Mesenchymal stem cell (in vitro differentiated cells and primary cell): ENCODE data around the gene ZNF44.

Experiments
- DNase-seq: peaks from one replicate; pipeline ENCODE4 v3.0.0-alpha.2; 2013
- H2AFZ ChIP-seq: one replicate; pipeline ENCODE4 v1.6.1; 2013; ENCODE audit warnings: low read depth, mild to moderate bottlenecking, control low read depth, inconsistent platforms, low read length, moderate library complexity
- H2AK5ac ChIP-seq: 2 replicates; pipeline ENCODE4 v1.6.1; 2013; ENCODE audit warnings: low read length, moderate library complexity, mild to moderate bottlenecking, inconsistent platforms; ENCODE audit not compliant: severe bottlenecking
- H2BK120ac ChIP-seq: one replicate; pipeline ENCODE4 v1.6.1; 2013; ENCODE audit warnings: low read depth, mild to moderate bottlenecking, inconsistent platforms, low read length, moderate library complexity
- H2BK12ac ChIP-seq, 2 experiments: one replicate each; pipeline ENCODE4 v1.6.1; 2013; ENCODE audit warnings: inconsistent platforms in 2 of 2, low read length in 2 of 2, mild to moderate bottlenecking in 2 of 2, moderate library complexity in 2 of 2, control low read depth in 1 of 2
- H2BK15ac ChIP-seq: one replicate; pipeline ENCODE4 v1.6.1; 2013; ENCODE audit warnings: mild to moderate bottlenecking, low read depth, inconsistent platforms; ENCODE audit not compliant: poor library complexity, severe bottlenecking
- H2BK5ac ChIP-seq: 2 replicates; pipeline ENCODE4 v1.6.1; 2013; ENCODE audit warnings: low read depth, mild to moderate bottlenecking, low read length, control low read depth, inconsistent platforms; ENCODE audit not compliant: poor library complexity, severe bottlenecking
- H3K14ac ChIP-seq, 2 experiments: one replicate each; pipeline ENCODE4 v1.6.1; 2013; ENCODE audit warnings: inconsistent platforms in 2 of 2, low read length in 2 of 2, control low read depth in 1 of 2, mild to moderate bottlenecking in 1 of 2, moderate library complexity in 1 of 2
- H3K18ac ChIP-seq, 2 experiments: one replicate each; pipeline ENCODE4 v1.6.1; 2013; ENCODE audit warnings: inconsistent platforms in 2 of 2, low read length in 2 of 2, control low read depth in 1 of 2, low read depth in 1 of 2, mild to moderate bottlenecking in 1 of 2
- H3K23ac ChIP-seq, 2 experiments: one replicate each; pipeline ENCODE4 v1.6.1; 2013; ENCODE audit warnings: inconsistent platforms in 2 of 2, low read length in 2 of 2, mild to moderate bottlenecking in 2 of 2, moderate library complexity in 2 of 2, control low read depth in 1 of 2
- H3K27ac ChIP-seq: 2 replicates; pipeline ENCODE4 v1.5.1; 2013; ENCODE audit warnings: mild to moderate bottlenecking, moderate library complexity, low read length, control low read depth, inconsistent platforms; ENCODE audit not compliant: poor library complexity, severe bottlenecking
- H3K27me3 ChIP-seq, 2 experiments: 2 replicates each; pipeline versions ENCODE4 v1.6.1 to v1.7.0; 2013; ENCODE audit warnings: low read length in 2 of 2, mild to moderate bottlenecking in 2 of 2, moderate library complexity in 2 of 2, control low read depth in 1 of 2, inconsistent platforms in 1 of 2; ENCODE audit not compliant: control insufficient read depth in 1 of 2, insufficient read depth in 1 of 2
- H3K36me3 ChIP-seq, 2 experiments: 2 replicates each; pipeline versions ENCODE4 v1.6.1 to v1.7.0; 2013; ENCODE audit warnings: low read length in 2 of 2, control low read depth in 1 of 2, inconsistent platforms in 1 of 2, low read depth in 1 of 2, mild to moderate bottlenecking in 1 of 2; ENCODE audit not compliant: insufficient read depth in 2 of 2, control insufficient read depth in 1 of 2
- H3K4ac ChIP-seq, 2 experiments: one replicate each; pipeline ENCODE4 v1.6.1; 2013; ENCODE audit warnings: inconsistent platforms in 2 of 2, low read length in 2 of 2, mild to moderate bottlenecking in 2 of 2, moderate library complexity in 2 of 2, control low read depth in 1 of 2, low read depth in 1 of 2
- H3K4me1 ChIP-seq: 2 replicates; pipeline ENCODE4 v1.6.1; 2013; ENCODE audit warnings: low read depth, low read length, control low read depth; ENCODE audit not compliant: control insufficient read depth, insufficient read depth
- H3K4me2 ChIP-seq: 2 replicates; pipeline ENCODE4 v1.6.1; 2013; ENCODE audit warnings: low read length, mild to moderate bottlenecking, inconsistent platforms; ENCODE audit not compliant: poor library complexity, severe bottlenecking
- H3K4me3 ChIP-seq, 2 experiments: 2 replicates each; pipeline versions ENCODE4 v1.5.1 to v1.7.0; 2013; ENCODE audit warnings: low read length in 2 of 2, mild to moderate bottlenecking in 2 of 2, control low read depth in 1 of 2, low read depth in 1 of 2; ENCODE audit not compliant: insufficient read depth in 1 of 2
- H3K79me1 ChIP-seq: replicated peaks from 2 replicates; pipeline ENCODE4 v1.6.1; 2013; ENCODE audit warnings: mild to moderate bottlenecking, control low read depth, low read length, inconsistent platforms; ENCODE audit not compliant: poor library complexity, severe bottlenecking
- H3K9ac ChIP-seq: 2 replicates; pipeline ENCODE4 v1.7.0; 2013; ENCODE audit warnings: mild to moderate bottlenecking, low read length, moderate library complexity
- H3K9me3 ChIP-seq: 2 replicates; pipeline ENCODE4 v1.7.0; 2013; ENCODE audit warnings: mild to moderate bottlenecking, low read length; ENCODE audit not compliant: control insufficient read depth
- H4K8ac ChIP-seq: one replicate; pipeline ENCODE4 v1.6.1; 2013; ENCODE audit warnings: inconsistent platforms, mild to moderate bottlenecking, low read length, moderate library complexity
- H4K91ac ChIP-seq: one replicate; pipeline ENCODE4 v1.6.1; 2013; ENCODE audit warnings: mild to moderate bottlenecking, low read length, inconsistent platforms
- WGBS: methylation state at CpG from one replicate; pipeline ENCODE4 v1.1.7; 2013; ENCODE audit warnings: mixed read lengths; 5-methylcytosine and 5-hydroxymethylcytosine counted together

ZNF44 gene

GRCh38 chr19:12230751-12231733 is 63.6 kb downstream of the ZNF44 start:
- Histone ChIP-seq H3K9ac (no peak overlapping the region), H2BK120ac (no peak overlapping the region), H2AFZ (no peak overlapping the region), H3K79me1 (no peaks in the 10 kb centered on the region), H3K23ac (no peak overlapping the region), H4K91ac (no peak overlapping the region), H3K9me3 (peaks cover 84% of the 10 kb centered on the region), H3K14ac (no peak overlapping the region), H4K8ac (no peak overlapping the region), H2AK5ac (no peak overlapping the region), H3K18ac (no peak overlapping the region), H3K4ac (no peak overlapping the region), H3K4me1 (no peaks in the 10 kb centered on the region), H2BK15ac (no peak overlapping the region), H2BK12ac (no peak overlapping the region), H3K4me3 (peak overlapping the region in 1 of 2 experiments; percentile 40), H2BK5ac (no peak overlapping the region), H3K4me2 (no peak overlapping the region), H3K36me3 (peaks cover 2 to 33% of the 10 kb centered on the region in 2 experiments), H3K27ac (no peak overlapping the region), H3K27me3 (no peaks in the 10 kb centered on the region)
- DNase-seq: no peak
- WGBS: 75% methylated on average over 4 of the region's 6 CpGs

GRCh38 chr19:12229990-12230389 is 64.7 kb downstream of the ZNF44 start:
- H3K18ac ChIP-seq: no peak overlapping the region
- H3K4me1 ChIP-seq: no peaks in the 10 kb centered on the region
- peak overlapping the region in 1 of 2 experiments; percentile 40 for H3K4me3 ChIP-seq
- no peak overlapping the region for H3K9ac ChIP-seq
- no peak overlapping the region for H4K8ac ChIP-seq
- H2BK15ac ChIP-seq: no peak overlapping the region
- H3K23ac ChIP-seq: no peak overlapping the region
- H3K9me3 ChIP-seq: peaks cover 86% of the 10 kb centered on the region
- H3K79me1 ChIP-seq: no peaks in the 10 kb centered on the region
- no peak overlapping the region for H2BK5ac ChIP-seq
- no peak overlapping the region for H3K4me2 ChIP-seq
- peaks cover 2 to 43% of the 10 kb centered on the region in 2 experiments for H3K36me3 ChIP-seq
- H3K27ac ChIP-seq: no peak overlapping the region
- 65% methylated on average over 3 of the region's 3 CpGs for WGBS
- DNase-seq: no peak
- H4K91ac ChIP-seq: no peak overlapping the region
- no peaks in the 10 kb centered on the region for H3K27me3 ChIP-seq
- no peak overlapping the region for H2AK5ac ChIP-seq
- no peak overlapping the region for H2BK12ac ChIP-seq
- no peak overlapping the region for H2BK120ac ChIP-seq
- no peak overlapping the region for H3K4ac ChIP-seq
- H2AFZ ChIP-seq: no peak overlapping the region
- no peak overlapping the region for H3K14ac ChIP-seq

GRCh38 chr19:12224676-12225075 is 70.0 kb downstream of the ZNF44 start:
- no peak overlapping the region for H3K27ac ChIP-seq
- no peak overlapping the region for H3K4me2 ChIP-seq
- H4K8ac ChIP-seq: no peak overlapping the region
- no peak overlapping the region for H2BK12ac ChIP-seq
- no peaks in the 10 kb centered on the region for H3K27me3 ChIP-seq
- no peak overlapping the region for H3K23ac ChIP-seq
- no peak overlapping the region for H3K18ac ChIP-seq
- no peak overlapping the region for H3K14ac ChIP-seq
- no peak overlapping the region for H2AK5ac ChIP-seq
- H3K9ac ChIP-seq: no peak overlapping the region
- DNase-seq: no peak
- no peak overlapping the region for H2BK120ac ChIP-seq
- peaks cover 6 to 21% of the 10 kb centered on the region in 2 experiments for H3K36me3 ChIP-seq
- H3K4me1 ChIP-seq: no peaks in the 10 kb centered on the region
- 91% methylated on average over 6 of the region's 6 CpGs for WGBS
- peak overlapping the region in 1 of 2 experiments; percentile 55 for H3K4me3 ChIP-seq
- H2BK15ac ChIP-seq: no peak overlapping the region
- H3K9me3 ChIP-seq: peaks cover 96% of the 10 kb centered on the region
- peaks cover 2% of the 10 kb centered on the region for H3K79me1 ChIP-seq
- H2AFZ ChIP-seq: no peak overlapping the region
- H3K4ac ChIP-seq: no peak overlapping the region
- H4K91ac ChIP-seq: no peak overlapping the region
- H2BK5ac ChIP-seq: no peak overlapping the region

- no peak overlapping the region for H2AK5ac ChIP-seq
- no peaks in the 10 kb centered on the region for H3K4me1 ChIP-seq
- H3K4me2 ChIP-seq: no peak overlapping the region
- H3K4me3 ChIP-seq: peak overlapping the region; percentile 24 to 32
- H3K27ac ChIP-seq: no peak overlapping the region
- H4K8ac ChIP-seq: no peak overlapping the region
- no peak overlapping the region for H2BK120ac ChIP-seq
- H3K4ac ChIP-seq: no peak overlapping the region
- no peak overlapping the region for H3K14ac ChIP-seq
- H3K18ac ChIP-seq: no peak overlapping the region
- peaks cover 6 to 21% of the 10 kb centered on the region in 2 experiments for H3K36me3 ChIP-seq
- no peak overlapping the region for H2BK5ac ChIP-seq
- H2AFZ ChIP-seq: no peak overlapping the region
- H3K23ac ChIP-seq: no peak overlapping the region
- peaks cover 96% of the 10 kb centered on the region for H3K9me3 ChIP-seq
- peaks cover 4% of the 10 kb centered on the region for H3K79me1 ChIP-seq
- H2BK12ac ChIP-seq: no peak overlapping the region
- no peak overlapping the region for H2BK15ac ChIP-seq
- WGBS: 64% methylated on average over 1 of the region's 1 CpG
- H4K91ac ChIP-seq: no peak overlapping the region
- no peak for DNase-seq
- H3K27me3 ChIP-seq: no peaks in the 10 kb centered on the region
- no peak overlapping the region for H3K9ac ChIP-seq
Observed at GRCh38 chr19:12222980-12223630, 71.6 kb downstream of the ZNF44 start.
